Activated CD8-positive, alpha-beta memory T cell treated with anti-CD3 and anti-CD28 coated beads, Interleukin-2, amount 50 U/mL, for 4 hours (primary cell): ENCODE measurements around the gene GRIA3.

ENCODE experiments used
- DNase-seq: peaks from one replicate; pipeline ENCODE4 v3.0.0-alpha.2; 2020

The GRIA3 gene

DNA sequence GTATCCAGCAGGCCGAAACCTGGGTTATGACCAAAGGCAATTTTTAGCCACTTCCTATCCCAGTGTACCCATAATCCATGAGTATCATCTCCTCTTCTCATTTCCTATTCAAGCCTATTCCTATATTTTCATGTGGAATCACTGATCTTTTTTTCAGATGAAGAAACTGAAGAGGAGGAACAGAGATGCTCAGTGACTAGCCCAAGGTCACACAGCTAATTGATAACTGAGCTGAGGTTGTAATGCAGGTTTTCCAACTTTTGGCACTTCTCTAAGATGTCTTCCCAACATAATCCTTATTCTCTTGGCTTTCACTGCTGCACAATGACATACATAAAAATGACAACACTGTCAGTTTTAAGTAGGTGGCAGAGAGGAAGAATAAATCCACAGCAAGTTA is 15.3 kb downstream of the GRIA3 start:
- no peak for DNase-seq

DNA sequence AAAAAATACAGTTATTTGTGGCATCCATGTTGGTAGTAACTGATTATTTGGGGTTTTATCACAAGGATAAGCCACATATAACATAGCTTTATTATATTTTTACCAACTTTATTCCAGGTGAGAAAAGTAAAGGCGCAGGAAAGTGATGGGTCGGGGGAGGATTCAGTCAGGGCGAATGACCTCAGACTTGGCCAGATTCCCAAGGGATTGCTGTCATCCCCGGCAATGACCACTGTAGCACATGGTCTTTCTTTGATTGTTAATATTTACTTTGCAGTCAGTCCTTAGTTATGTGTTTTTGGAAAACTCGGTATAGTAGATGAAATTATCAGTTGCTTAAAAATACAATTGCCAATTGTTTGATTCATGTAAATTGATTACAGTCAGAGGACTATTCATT is 17.6 kb downstream of the GRIA3 start:
- DNase-seq, result no peak

DNA sequence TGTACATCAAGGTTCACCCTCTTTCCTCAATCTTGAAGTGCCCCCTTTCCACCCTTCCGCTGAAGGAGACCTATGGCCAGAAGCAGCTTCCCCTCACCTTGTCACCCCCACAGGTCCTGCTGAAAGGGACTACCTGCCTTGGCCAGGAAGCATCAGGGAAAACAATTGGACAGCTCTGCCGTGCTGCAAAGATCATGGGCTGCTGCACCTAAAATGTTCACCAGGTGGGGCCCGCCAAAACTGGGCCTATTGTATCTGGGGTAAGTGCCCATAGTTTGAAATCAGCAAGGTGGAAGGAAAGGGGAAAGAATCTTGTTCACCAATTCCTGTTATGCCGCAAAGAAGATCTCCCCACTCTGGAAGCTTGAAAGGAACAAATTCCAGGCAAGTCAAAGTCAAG is 18.4 kb downstream of the GRIA3 start:
- no peak for DNase-seq

DNA sequence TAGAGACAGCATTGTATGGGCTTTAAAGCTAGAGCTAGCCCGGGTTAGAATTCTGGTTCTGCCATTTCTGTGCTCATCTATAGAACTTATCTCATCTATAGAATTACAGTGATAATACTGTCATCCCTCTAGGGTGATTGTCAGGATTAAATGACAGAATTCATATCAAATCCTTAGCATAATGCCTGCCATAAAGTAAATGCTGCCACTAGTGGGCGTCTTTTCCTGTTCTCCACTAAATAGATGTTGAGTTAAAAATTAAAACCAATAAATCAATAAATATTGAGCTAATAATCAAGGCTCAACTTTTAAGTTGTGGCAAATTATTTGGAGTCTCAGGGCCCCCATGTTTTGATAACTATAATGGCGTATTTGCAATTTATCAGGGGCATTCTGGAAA is 19.7 kb downstream of the GRIA3 start:
- no peak for DNase-seq

DNA sequence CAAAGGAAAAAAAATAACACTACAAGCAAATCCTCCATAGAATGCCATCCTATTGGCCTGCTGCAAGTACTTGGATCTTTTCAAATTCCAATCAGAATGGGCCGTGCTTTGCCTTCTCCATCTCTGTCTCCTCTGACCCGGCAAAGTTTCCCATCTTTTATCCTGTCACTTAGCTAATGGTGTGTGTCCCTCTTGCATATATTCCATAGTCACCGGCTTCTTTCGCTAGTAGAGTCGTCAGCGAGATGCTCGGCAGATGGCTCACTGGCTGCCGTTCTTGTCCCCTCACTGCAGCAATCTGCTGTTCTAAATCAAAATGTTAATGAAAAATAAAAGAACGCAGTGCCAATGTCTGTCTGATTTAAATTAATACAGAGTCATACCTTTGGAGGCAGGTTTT is 22.1 kb downstream of the GRIA3 start:
- no peak for DNase-seq

DNA sequence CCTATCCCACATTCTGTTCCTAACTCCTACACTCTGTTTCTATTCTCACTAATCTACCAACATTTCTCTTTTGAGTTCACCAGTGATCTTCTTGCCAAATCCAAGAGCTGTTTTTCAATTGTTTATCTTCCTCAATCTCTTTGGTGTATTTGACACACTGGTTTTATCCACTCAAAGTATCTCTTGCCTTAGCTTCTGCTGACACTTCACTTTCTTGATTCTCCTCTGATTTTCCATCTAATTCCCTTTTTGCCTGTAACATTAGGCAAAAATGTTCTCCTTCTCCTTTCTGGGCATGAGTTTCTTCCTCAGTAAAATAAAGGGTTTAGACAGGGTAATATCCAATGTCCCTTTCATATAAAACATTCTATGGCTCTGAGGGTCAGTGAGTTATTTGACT is 26.2 kb downstream of the GRIA3 start:
- DNase-seq, result no peak

DNA sequence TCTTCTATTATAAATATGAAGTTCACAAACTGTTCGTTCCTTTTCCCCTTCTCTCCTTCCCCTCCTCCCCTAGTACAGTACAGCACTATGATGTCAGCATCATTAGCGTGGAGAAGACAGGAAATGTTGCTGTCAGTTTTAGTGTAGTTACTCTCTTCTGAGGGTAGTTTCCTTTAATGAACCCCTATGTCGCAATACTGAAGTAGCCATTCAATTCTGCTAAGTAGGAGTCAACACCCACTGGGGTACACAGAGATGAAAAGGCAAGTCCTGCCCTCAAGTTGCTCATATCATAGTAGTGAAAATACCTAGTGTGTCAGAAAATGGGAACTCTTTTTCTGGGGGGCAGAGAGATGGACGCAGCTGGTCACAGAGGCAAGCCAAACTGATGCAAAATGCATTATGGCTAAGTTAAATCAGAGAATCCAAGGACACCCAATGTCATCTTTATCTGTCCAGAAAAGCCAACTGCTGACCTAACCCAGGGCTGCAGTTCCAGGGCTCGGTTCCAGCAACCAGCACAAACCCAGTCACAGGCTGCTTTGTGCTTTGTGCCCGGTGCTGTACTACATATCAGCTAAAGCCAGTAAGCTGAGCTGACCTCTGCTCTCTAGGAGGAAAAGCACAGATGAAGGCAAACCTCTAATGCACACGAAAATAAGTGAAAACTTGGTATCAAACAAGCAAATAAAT is 31.5 kb downstream of the GRIA3 start:
- DNase-seq, result no peak

DNA sequence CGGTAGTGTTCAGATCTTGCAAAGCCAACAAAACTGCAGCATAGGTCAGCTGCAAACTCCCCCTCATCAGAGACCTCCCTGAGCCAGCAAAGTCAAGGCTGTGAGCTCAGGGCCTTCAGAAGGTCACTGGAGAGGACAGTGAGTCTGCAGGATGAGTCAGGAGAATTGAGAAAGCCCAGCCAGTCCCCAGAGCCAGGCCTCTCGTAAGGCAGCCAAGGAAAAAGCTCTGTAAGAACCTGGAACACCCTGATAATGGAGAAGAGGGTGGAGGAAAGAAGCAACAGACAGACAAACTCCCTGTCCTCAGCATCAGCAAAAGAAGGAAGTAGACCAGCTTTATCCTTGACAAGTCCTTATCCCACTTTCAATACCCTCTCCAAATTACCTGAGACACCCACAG is 33.0 kb downstream of the GRIA3 start:
- no peak for DNase-seq

DNA sequence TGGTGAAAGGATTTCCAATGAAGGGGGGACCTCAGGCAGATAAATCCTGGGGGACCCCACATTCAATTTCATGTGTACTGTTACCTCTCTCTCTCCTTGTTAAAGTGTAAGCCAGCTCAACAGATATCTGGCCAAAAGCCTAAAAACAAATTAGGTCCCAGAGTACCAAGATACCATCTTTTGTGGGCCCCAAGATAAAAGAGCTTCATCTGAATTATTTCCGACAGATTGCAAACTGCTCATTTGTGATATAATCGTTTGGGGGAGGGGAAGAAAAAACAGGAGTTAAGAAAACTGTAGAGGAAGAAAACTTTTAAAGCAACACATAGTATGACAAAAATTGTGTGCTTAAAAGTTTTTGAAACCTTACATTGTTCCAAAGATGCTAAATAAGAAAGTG is 33.6 kb downstream of the GRIA3 start:
- no peak for DNase-seq

DNA sequence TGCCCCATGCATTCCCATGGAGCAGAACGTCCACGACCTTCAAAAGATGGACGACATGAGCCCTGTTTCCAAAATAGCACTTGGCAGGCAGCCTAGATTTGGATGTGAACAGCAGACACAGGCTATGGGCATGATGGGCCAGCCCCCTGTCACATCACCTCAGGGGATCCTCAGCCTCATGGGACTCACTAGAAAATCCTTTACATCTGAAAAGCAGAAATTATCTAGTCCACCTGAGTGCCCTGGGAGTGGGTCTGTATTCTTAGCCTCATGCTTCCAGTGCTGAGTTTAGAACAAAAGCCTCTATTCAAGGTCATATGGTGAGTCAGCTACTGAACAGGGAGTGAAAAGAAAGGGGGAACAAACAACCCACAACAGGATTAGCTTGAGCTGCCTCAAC is 35.8 kb downstream of the GRIA3 start:
- no peak for DNase-seq

DNA sequence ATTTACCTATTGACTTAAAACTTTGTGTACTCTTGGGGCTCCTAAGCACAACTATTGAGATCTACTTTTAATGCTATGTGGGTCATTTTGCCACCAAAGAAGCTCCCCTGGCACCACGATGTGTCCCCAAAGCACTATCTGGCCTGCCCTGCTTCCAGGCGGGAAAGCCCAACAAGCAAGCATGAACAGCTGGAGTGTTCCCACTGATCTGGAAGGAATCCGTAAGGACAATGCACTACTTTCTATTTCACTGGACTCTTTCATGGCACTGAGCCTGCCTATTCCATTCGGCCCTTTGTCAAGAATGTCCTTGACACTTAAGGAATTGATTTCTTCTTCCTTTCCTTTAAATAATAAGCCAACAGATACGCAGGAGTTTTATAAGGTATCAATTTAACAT is 38.8 kb downstream of the GRIA3 start:
- no peak for DNase-seq

DNA sequence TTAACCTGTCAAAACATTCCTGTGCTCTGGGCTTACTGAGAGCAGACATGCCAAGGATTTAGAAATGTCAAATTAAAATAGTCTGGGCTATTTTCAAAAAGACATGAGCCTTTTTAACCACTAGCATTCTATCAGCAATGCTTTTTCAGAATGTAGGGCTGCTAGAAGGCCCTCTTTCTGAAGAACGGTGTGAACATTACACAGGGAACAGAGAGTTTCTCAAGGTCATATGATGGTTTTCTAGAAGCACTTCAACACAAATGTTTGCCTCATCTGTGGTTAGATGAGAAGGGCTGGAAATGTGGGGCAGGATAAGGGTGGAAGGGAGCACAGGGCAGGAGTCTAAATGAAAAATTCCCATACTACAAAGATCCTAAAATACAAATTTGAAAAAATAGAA is 39.3 kb downstream of the GRIA3 start:
- DNase-seq, result no peak

DNA sequence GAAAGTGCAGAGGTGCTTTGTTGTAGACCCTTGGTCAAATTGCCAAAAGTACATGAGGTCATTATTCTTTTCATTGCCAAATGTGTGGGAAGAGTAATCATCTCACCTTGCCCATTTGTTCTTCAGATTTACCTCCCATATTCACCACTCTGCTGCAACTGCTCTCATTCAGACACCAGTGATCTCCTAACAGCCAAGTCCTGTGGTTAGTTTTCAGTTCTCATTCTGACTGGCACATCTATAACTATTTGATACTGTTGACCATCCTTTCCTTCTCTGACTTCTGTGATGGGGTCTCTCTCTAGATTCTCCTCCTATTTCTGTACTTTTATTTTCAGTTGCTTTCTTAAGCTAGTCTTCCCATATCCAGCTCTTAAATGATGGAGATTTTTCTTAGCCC is 39.8 kb downstream of the GRIA3 start:
- no peak for DNase-seq

DNA sequence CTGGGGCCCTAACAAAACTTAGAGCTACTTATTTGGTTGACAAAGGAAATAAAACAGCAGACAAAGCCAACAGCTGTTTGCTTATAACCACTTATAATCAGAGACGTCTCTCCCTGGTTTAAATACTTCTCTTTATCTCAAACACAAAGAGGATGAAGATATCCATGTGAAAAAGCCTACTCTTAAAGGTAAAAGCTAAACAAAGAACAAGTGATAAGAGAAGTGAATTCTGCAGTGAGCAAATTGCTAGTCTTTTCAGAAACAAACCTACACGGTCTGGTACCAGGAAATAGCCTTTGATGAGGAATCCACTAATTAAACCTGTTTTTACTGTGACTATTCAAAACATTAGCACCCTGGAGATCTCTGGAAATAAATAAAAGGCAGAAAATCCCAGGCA is 46.7 kb downstream of the GRIA3 start:
- no peak for DNase-seq

DNA sequence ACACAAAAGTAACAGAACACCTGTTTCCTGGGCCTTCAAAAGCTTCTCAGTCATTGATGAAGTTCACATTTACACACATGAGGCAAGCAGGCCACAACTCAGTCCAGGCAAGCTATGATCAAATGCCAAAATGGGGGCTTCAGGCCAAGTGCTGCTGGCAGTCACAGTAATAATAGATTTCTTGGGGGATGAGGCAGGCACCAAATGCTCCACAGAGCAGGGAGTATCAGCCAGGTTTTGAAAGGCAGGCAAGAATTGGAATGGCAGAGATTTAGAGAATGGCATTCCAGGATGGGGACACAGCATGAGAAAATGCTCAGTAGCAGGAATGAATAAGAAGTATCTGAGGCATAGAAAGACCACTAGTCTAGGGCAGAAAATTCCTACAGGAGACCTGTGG is 52.8 kb downstream of the GRIA3 start:
- DNase-seq, result no peak

DNA sequence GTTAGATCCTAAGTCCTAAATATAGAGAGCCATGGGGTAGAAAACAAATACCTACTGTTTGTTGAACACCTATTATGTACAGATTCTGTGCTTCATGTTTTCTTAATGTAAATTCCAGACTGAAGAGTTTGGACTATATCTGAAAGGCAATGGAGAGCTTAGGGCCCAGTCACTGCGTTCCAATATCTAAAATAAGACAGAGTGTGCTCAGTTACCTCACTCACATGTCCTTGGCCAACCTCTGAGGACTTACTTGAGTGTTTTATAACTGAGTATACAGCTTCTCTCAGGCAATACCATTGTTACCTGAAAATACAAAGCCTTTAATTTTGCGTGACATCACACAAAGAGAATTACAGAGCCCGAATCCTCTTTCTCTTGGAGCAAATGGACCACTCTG is 53.2 kb downstream of the GRIA3 start:
- DNase-seq, result no peak

DNA sequence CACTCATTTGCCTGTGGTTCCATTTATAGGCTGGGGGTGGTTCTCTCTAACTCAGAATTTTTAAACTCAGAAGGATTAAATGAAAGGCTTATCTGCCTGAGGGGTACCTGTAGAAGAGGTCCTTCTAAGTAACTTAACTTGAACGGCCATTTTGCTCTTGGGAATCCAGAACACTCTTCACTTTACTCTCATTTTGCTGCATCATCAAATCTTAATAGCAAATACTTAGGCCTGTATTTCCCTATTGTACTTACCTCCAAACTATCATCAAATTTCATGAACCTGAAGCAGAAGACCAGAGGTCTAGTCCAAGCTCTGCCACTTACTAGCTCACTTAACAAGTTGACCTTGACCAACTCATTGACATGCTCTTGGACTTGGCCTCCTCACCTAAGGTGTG is 70.4 kb downstream of the GRIA3 start:
- no peak for DNase-seq

DNA sequence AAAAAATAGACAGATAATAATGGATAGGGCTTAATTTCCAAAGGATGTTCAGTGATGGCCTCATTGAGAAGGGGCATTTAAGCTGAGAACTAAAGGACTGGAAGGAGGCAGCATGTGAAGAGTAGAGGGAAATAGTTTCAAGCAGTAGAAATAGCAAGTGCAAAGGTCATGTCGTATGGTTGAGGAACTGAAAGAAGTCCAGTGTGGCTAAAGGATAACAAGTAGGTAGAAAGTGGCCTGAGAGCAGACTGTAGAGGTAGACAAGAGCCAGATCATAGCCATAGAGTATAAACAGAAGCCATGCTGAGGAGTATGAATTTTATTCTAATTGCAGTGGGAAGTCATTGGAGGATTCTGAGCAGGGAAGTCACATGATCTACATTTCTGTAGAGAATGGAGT is 72.3 kb downstream of the GRIA3 start:
- DNase-seq, result no peak

DNA sequence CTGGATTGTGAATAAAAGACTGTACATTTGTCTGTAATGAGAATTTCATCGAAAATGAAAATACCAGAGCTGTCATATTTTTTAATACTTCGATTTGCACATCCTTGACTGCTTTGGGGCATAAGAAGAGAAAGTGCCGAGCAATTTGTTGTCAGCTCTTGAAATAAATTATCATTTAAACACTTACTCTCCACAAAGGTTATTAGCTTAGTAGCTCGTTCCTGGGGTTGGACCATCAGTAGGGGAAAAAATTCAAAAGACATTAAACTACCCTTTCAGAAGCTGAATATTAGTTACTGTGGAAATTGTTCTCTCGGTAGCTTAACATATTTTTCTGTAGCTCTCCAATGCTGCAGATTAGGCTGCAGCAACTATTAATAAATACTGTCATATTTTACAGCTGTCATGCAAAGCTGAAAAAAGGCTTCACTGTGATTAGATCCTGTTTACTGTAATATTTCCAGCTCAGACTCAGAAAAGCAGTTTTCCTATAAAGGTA is 76.9 kb downstream of the GRIA3 start:
- no peak for DNase-seq

DNA sequence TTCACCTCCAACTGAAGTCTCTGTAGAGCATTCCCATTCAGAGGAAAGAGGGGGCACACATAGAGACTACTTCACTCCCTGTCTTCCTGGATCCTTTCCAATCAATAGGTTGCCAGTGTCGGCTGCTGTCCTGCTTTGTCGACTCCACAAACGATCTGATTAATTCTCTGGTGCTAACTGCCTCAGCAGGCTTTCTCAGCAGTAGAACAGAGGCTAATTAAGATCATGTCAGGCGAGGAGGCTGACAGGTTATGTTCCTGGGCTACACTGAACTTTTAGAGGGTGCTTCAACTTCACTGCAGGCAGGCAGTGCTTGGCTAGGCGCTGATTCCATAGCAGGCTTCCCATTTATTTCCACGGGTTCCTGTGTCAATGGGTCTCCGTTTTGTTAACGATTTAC is 79.2 kb downstream of the GRIA3 start:
- DNase-seq, result no peak

DNA sequence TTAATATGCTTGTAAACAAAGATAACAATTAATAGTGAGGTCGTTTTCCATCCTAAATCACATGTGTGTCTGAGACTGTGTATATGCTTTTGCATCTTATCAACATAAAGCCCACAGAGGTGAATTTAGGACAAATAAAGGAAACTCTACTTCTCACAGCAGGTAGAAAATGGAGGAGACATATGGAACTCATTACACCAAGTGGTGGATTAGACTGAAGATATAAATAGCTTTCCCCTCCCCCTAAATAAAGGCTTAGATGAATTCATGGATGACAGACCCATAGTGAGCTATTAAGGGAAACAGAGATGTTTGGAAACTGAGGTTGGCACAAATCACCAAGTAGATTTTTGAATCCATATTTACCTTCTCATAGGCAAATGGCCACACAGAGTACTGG is 79.7 kb downstream of the GRIA3 start:
- no peak for DNase-seq

DNA sequence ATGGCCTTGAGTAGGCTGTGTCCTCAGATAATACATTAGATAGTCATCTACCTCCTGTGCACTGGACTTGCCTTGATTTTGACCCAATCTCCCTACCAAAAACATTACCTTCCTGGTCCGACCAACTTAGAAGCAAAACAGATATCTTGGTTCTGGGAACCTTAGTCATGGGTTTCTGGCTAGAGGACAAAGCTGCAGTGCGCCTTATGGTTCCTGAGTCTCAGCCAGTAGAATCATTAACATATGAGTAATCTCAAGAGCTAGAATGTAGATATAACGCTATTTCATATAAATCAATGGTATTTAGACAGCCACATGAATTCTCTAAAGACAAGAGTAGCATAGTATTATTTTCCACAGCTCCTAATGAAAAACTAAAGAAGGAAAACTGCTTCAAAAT is 83.1 kb downstream of the GRIA3 start:
- DNase-seq, result no peak

DNA sequence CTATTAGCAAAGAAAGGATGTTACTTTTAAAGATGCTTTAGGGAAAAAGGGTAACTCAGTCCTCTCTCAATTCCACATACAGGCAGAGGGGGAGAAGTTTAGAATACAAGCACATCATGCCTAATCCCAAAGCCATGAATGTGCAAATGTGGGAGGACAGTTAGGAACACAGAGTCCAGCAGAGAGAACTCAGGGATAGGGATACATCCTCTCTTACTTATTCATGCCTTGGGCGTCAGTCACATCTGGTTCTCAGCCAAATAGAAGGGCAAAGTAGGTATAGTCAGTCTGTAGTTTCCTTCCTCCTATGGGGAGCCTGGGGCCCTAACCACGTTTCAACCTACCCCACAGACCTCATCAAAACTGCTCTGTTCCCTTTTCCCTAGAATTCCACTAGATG is 87.8 kb downstream of the GRIA3 start:
- DNase-seq, result no peak

DNA sequence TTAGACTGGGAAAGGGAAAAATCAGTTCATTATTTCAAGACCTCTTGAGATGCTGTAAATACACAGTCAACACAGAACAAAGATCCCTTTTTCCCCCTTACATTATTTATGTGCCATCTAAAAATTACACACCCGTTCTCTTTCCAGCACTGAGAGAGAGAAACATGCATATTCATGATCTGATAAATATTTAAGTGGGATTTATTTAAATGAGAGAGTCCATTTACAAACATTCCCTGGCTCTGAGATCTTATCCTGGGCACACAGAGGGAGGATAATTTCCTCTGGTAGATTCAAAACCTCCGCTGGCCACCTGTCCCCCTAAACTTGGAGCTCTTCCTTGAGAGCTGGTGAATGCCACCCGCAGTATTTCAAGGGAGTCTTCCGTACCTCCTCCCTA is 88.6 kb downstream of the GRIA3 start:
- no peak for DNase-seq

DNA sequence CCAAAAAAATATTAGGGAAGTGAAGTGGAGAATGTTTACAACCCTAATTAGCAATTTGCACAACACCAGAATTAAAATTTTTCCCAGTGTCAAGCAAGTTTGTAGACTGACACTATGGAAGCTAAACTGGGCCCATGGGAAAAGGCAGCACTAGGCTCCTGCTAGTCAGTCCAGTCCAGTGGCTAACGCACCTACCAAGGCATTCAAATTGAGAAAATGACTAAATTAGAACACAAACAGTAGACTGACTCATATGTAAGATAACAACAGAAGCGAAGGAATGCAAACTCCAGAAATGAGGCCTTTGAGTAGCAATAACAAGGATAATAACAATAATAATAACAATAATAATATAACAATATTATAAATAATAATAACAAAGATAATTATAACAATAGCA is 90.7 kb downstream of the GRIA3 start:
- no peak for DNase-seq

DNA sequence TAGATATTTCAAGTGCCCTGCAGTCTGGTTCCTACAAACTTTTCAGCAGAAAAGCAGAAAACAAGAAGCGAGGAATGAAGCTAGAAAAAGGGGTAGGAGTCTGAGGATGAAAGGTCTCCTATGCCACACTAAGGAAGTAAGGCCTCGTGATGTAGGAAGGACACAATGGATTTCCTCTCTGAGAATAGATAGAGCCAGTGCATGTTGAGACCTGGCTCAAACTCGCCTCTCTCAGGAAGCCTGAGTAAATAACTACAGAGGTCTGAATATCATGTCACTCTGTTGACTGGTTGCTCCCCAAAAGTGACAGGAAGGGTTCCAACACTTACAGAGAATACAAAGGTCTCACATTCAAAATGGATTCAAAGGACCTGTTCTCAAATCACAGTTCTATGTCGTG is 93.3 kb downstream of the GRIA3 start:
- DNase-seq, result no peak
